Activated CD4-positive, CD25-positive, alpha-beta regulatory T cell treated with anti-CD3 and anti-CD28 coated beads, Interleukin-2, amount 50 U/mL, for 16 hours (primary cell): ENCODE results near the gene DCTN5.
"Not testable (repeated sequence)": the region's sequence is repeated elsewhere in the genome, so short reads cannot be mapped to it uniquely, and the experiment has no call there.

ENCODE experiments used
- DNase-seq: peaks from one replicate; pipeline ENCODE4 v3.0.0-alpha.2; 2020; ENCODE audit warnings: low read depth, low spot score

DCTN5 gene

GRCh38 chr16:23640931-23641765 lies at the start of gene DCTN5, which contains the start of gene PALB2:
Gene DCTN5, plus strand, starts transcription at chr16:23641466. Its CDS starts 77 bp downstream, at chr16:23641543.
Gene PALB2, minus strand, starts transcription at chr16:23641310. Its CDS starts 153 bp downstream, at chr16:23641157.
- peak; percentile 72 for DNase-seq

GRCh38 chr16:23594186-23594585 lies 47.1 kb upstream of the DCTN5 start:
- DNase-seq: no peak

- DNase-seq: no peak
Observed at GRCh38 chr16:23595246-23595950, 45.9 kb upstream of the DCTN5 start.

GRCh38 chr16:23595951-23596720 lies 45.1 kb upstream of the DCTN5 start, which contains the start of gene NDUFAB1:
Gene NDUFAB1, minus strand, starts transcription at chr16:23596316. Its CDS starts 26 bp downstream, at chr16:23596290.
- peak; percentile 83 for DNase-seq

- no peak for DNase-seq
Observed at GRCh38 chr16:23597003-23597756, 44.1 kb upstream of the DCTN5 start.

- DNase-seq: no peak
Observed at GRCh38 chr16:23607726-23608125, 33.5 kb upstream of the DCTN5 start.

GRCh38 chr16:23608194-23608593 lies 33.1 kb upstream of the DCTN5 start:
- DNase-seq: no peak

GRCh38 chr16:23609929-23610328 lies 31.3 kb upstream of the DCTN5 start:
- no peak for DNase-seq

GRCh38 chr16:23610905-23611304 lies 30.4 kb upstream of the DCTN5 start:
- DNase-seq: not testable (repeated sequence)

GRCh38 chr16:23611936-23612335 lies 29.3 kb upstream of the DCTN5 start:
- no peak for DNase-seq

GRCh38 chr16:23615805-23616204 lies 25.5 kb upstream of the DCTN5 start:
- DNase-seq: no peak

GRCh38 chr16:23624092-23624491 lies 17.2 kb upstream of the DCTN5 start:
- no peak for DNase-seq

GRCh38 chr16:23629516-23629915 lies 11.8 kb upstream of the DCTN5 start:
- DNase-seq: no peak

- not testable (repeated sequence) for DNase-seq
Observed at GRCh38 chr16:23631874-23632273, 9.4 kb upstream of the DCTN5 start.

- no peak for DNase-seq
Observed at GRCh38 chr16:23634461-23635036, 6.7 kb upstream of the DCTN5 start.

GRCh38 chr16:23635958-23636357 lies 5.3 kb upstream of the DCTN5 start:
- DNase-seq: no peak

GRCh38 chr16:23640615-23640930 lies 693 bp upstream of the DCTN5 start:
- no peak for DNase-seq

- no peak for DNase-seq
Observed at GRCh38 chr16:23642246-23642774, 1.0 kb downstream of the DCTN5 start.

GRCh38 chr16:23650674-23651416 lies 9.6 kb downstream of the DCTN5 start:
- no peak for DNase-seq

- no peak for DNase-seq
Observed at GRCh38 chr16:23651943-23652468, 10.7 kb downstream of the DCTN5 start.
